SK-N-SH treated with all-trans-retinoic acid at 6 μM for 48 hours (cell line): Measurements from ENCODE around the gene ANKRD44.

Experiments
- ATAC-seq: fragments of 200-7000 bp; cut with Tn5 transposase; 3 replicates; pipeline ENCODE4 v1.9.1; 2020; ENCODE audit warnings: mild to moderate bottlenecking, moderate library complexity
- BACH2 ChIP-seq: fragments of 250-450 bp; sonication (Bioruptor Pico); IDR thresholded peaks from 2 replicates; pipeline ENCODE4 v1.9.0; 2021; ENCODE audit warnings: mild to moderate bottlenecking, borderline replicate concordance
- CSDC2 ChIP-seq: fragments of 250-450 bp; sonication (Bioruptor Pico); IDR thresholded peaks from 2 replicates; pipeline ENCODE4 v1.5.0; 2020; ENCODE audit warnings: mild to moderate bottlenecking, moderate library complexity
- ESRRG ChIP-seq: fragments of 250-450 bp; sonication (Bioruptor Pico); IDR thresholded peaks from 2 replicates; pipeline ENCODE4 v1.6.1; 2021; ENCODE audit warnings: mild to moderate bottlenecking
- GLIS3 ChIP-seq: fragments of 250-450 bp; sonication (Bioruptor Pico); IDR thresholded peaks from 2 replicates; pipeline ENCODE4 v1.5.0; 2020; ENCODE audit warnings: mild to moderate bottlenecking, moderate library complexity
- ISL1 ChIP-seq: fragments of 250-450 bp; sonication (Bioruptor Pico); IDR thresholded peaks from 2 replicates; pipeline ENCODE4 v2.1.2; 2022; ENCODE audit warnings: mild to moderate bottlenecking, moderate library complexity
- OSR1 ChIP-seq: fragments of 250-450 bp; sonication (Bioruptor Pico); IDR thresholded peaks from 2 replicates; pipeline ENCODE4 v1.8.0; 2022; ENCODE audit warnings: moderate library complexity, mild to moderate bottlenecking, inconsistent platforms
- PPARA ChIP-seq: fragments of 250-450 bp; sonication (Bioruptor Pico); IDR thresholded peaks from 2 replicates; pipeline ENCODE4 v1.5.0; 2020; ENCODE audit warnings: mild to moderate bottlenecking, borderline replicate concordance
- RARB ChIP-seq: fragments of 250-450 bp; sonication (Bioruptor Pico); IDR thresholded peaks from 2 replicates; pipeline ENCODE4 v1.8.0; 2021; ENCODE audit warnings: mild to moderate bottlenecking, moderate library complexity
- SNAI2 ChIP-seq: fragments of 250-450 bp; sonication (Bioruptor Pico); IDR thresholded peaks from 2 replicates; pipeline ENCODE4 v1.5.0; 2020; ENCODE audit warnings: mild to moderate bottlenecking, moderate library complexity
- TCF4 ChIP-seq: fragments of 250-450 bp; sonication (Bioruptor Pico); IDR thresholded peaks from 2 replicates; pipeline ENCODE4 v1.8.0; 2021; ENCODE audit warnings: mild to moderate bottlenecking, moderate library complexity, borderline replicate concordance
- TOX ChIP-seq: fragments of 250-450 bp; sonication (Bioruptor Pico); IDR thresholded peaks from 2 replicates; pipeline ENCODE4 v1.8.0; 2021; ENCODE audit warnings: mild to moderate bottlenecking, moderate library complexity, borderline replicate concordance
- ZC3H10 ChIP-seq: fragments of 250-450 bp; sonication (Bioruptor Pico); IDR thresholded peaks from 2 replicates; pipeline ENCODE4 v1.5.1; 2021; ENCODE audit warnings: mild to moderate bottlenecking, moderate library complexity
- ZFP3 ChIP-seq: fragments of 250-450 bp; sonication (Bioruptor Pico); IDR thresholded peaks from 2 replicates; pipeline ENCODE4 v1.5.0; 2020; ENCODE audit warnings: mild to moderate bottlenecking, moderate library complexity
- ZNF565 ChIP-seq: fragments of 450-650 bp; formaldehyde crosslinking; conservative IDR thresholded peaks from 2 replicates; pipeline ENCODE4 v1.5.0; 2020; ENCODE audit warnings: low read depth, mild to moderate bottlenecking, moderate library complexity
- ZNF70 ChIP-seq: fragments of 450-650 bp; formaldehyde crosslinking; IDR thresholded peaks from 2 replicates; pipeline ENCODE4 v1.5.0; 2020; ENCODE audit warnings: mild to moderate bottlenecking, moderate library complexity
- ZNF8 ChIP-seq: fragments of 450-650 bp; formaldehyde crosslinking; IDR thresholded peaks from 2 replicates; pipeline ENCODE4 v1.5.0; 2020; ENCODE audit warnings: mild to moderate bottlenecking, moderate library complexity
- TF ChIP-seq, protein P1 (sequence below): fragments of 250-450 bp; sonication (Bioruptor Pico); IDR thresholded peaks from 2 replicates; pipeline ENCODE4 v1.8.0; 2020; ENCODE audit warnings: mild to moderate bottlenecking, moderate library complexity, borderline replicate concordance
- TF ChIP-seq, protein P2 (sequence below): fragments of 250-450 bp; sonication (Bioruptor Pico); IDR thresholded peaks from 2 replicates; pipeline ENCODE4 v1.8.0; 2021; ENCODE audit warnings: low read depth, mild to moderate bottlenecking, moderate library complexity, borderline replicate concordance
- TF ChIP-seq, protein P3 (sequence below): fragments of 250-450 bp; sonication (Bioruptor Pico); IDR thresholded peaks from 2 replicates; pipeline ENCODE4 v1.5.1; 2021; ENCODE audit warnings: mild to moderate bottlenecking, moderate library complexity
- TF ChIP-seq, protein P4 (sequence below): fragments of 250-450 bp; sonication (Bioruptor Pico); IDR thresholded peaks from 2 replicates; pipeline ENCODE4 v1.5.1; 2020; ENCODE audit warnings: low read depth, mild to moderate bottlenecking, moderate library complexity

Gene ANKRD44

DNA sequence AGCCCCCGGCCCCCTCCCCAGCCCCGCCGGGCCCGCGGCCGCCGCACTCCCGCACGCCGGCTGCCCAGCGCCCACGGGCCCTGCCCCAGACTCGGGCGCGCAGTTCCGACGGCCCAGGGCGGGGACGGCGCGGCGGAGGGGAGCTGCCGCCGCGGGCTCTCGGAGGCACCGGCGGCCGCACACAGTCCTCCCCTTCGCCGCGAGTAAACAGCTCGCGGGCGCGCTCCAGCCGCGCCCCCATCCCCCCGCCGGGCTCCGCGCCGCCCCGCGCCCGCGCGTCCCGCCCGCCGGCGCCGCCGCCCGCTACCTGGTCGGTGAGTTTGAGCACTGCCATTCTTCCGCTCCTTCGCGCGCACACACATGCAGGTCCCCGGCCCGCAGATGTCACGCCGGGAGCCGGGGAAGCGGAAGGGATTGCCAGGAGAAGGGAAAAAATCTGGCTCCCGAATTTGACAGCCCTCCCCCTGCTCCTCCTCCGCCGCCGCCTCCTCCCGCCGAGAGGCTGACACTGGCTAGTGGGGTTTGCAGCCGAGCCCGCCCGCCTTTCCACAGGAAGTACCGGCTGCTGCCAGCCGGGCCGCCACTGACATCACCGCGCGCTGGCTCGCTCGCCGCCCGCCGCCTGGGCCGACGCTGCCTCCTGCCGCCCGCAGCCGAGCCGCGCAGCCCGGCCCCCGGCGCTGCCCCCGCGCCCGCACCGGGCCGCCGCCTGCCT, at the start of gene ANKRD44:
Gene ANKRD44 (minus strand): TSS at position 510 of the 715 bp plus-strand sequence. CDS start 176 bp downstream, at position 334.
- TF ChIP-seq ZFP3 (CRISPR knock-in tag) (no peak), CSDC2 (CRISPR knock-in tag) (no peak), RARB (no peak), TOX (CRISPR knock-in tag) (no peak), ZC3H10 (CRISPR knock-in tag) (no peak), SNAI2 (no peak), ZNF70 (no peak)
- TF ChIP-seq, protein P1, sequence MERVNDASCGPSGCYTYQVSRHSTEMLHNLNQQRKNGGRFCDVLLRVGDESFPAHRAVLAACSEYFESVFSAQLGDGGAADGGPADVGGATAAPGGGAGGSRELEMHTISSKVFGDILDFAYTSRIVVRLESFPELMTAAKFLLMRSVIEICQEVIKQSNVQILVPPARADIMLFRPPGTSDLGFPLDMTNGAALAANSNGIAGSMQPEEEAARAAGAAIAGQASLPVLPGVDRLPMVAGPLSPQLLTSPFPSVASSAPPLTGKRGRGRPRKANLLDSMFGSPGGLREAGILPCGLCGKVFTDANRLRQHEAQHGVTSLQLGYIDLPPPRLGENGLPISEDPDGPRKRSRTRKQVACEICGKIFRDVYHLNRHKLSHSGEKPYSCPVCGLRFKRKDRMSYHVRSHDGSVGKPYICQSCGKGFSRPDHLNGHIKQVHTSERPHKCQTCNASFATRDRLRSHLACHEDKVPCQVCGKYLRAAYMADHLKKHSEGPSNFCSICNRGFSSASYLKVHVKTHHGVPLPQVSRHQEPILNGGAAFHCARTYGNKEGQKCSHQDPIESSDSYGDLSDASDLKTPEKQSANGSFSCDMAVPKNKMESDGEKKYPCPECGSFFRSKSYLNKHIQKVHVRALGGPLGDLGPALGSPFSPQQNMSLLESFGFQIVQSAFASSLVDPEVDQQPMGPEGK (CRISPR knock-in tag) = no peak
- TF ChIP-seq, protein P2, sequence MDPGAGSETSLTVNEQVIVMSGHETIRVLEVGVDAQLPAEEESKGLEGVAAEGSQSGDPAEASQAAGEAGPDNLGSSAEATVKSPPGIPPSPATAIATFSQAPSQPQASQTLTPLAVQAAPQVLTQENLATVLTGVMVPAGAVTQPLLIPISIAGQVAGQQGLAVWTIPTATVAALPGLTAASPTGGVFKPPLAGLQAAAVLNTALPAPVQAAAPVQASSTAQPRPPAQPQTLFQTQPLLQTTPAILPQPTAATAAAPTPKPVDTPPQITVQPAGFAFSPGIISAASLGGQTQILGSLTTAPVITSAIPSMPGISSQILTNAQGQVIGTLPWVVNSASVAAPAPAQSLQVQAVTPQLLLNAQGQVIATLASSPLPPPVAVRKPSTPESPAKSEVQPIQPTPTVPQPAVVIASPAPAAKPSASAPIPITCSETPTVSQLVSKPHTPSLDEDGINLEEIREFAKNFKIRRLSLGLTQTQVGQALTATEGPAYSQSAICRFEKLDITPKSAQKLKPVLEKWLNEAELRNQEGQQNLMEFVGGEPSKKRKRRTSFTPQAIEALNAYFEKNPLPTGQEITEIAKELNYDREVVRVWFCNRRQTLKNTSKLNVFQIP (CRISPR knock-in tag) = no peak
- peak; percentile 97 for ATAC-seq

DNA sequence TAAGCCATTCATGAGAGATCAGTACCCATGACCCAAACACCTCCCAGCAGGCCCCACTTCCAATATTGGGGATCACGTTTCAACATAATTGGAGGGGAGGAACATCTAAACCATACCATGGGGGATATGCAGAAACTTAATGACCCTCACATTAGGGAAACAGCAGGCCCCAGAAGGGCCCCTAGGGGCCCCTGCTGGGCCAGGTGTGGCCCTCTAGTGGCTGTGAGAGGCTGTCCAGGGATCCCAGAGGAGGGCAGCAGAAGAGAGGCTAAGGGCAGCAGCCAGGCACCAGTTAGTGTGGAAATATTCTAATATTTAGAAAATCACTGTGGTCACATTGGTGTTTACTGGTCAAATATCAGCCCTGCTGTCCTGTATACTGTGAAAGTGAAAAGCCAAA, 49.3 kb upstream of the ANKRD44 start:
- ATAC-seq = no peak
- TF ChIP-seq GLIS3 (CRISPR knock-in tag) (no peak), PPARA (no peak), CSDC2 (CRISPR knock-in tag) (no peak), TCF4 (CRISPR knock-in tag) (no peak), ZFP3 (CRISPR knock-in tag) (no peak), ISL1 (CRISPR knock-in tag) (no peak), SNAI2 (no peak), RARB (no peak), BACH2 (CRISPR knock-in tag) (no peak), ZNF70 (no peak)
- TF ChIP-seq, protein P2 (CRISPR knock-in tag) = no peak
- TF ChIP-seq, protein P1 (CRISPR knock-in tag) = no peak
- TF ChIP-seq, protein P3, sequence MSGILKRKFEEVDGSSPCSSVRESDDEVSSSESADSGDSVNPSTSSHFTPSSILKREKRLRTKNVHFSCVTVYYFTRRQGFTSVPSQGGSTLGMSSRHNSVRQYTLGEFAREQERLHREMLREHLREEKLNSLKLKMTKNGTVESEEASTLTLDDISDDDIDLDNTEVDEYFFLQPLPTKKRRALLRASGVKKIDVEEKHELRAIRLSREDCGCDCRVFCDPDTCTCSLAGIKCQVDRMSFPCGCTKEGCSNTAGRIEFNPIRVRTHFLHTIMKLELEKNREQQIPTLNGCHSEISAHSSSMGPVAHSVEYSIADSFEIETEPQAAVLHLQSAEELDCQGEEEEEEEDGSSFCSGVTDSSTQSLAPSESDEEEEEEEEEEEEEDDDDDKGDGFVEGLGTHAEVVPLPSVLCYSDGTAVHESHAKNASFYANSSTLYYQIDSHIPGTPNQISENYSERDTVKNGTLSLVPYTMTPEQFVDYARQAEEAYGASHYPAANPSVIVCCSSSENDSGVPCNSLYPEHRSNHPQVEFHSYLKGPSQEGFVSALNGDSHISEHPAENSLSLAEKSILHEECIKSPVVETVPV (CRISPR knock-in tag) = no peak
- TF ChIP-seq, protein P4, sequence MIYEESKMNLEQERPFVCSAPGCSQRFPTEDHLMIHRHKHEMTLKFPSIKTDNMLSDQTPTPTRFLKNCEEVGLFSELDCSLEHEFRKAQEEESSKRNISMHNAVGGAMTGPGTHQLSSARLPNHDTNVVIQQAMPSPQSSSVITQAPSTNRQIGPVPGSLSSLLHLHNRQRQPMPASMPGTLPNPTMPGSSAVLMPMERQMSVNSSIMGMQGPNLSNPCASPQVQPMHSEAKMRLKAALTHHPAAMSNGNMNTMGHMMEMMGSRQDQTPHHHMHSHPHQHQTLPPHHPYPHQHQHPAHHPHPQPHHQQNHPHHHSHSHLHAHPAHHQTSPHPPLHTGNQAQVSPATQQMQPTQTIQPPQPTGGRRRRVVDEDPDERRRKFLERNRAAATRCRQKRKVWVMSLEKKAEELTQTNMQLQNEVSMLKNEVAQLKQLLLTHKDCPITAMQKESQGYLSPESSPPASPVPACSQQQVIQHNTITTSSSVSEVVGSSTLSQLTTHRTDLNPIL = no peak

DNA sequence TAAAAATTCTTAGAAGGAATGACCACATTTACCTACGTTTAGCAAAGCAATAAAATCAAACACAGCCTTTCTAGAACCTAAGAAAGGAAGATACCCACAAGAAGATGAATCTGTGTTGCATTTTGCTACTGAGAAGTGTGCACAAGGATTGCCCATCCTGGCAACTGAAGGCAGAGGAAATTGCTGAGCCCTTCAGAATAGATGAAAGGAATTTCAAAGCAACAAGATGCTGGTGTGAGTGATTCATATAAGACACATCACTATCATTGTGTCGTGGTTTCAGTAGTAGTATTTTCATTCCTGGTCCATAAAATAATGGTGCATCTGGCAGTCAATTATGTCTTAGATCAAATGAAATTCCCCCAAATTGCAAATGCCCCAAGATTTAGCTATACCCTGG, 48.4 kb upstream of the ANKRD44 start:
- no peak for TF ChIP-seq ZNF70
- no peak for TF ChIP-seq ESRRG
- TF ChIP-seq BACH2 (CRISPR knock-in tag) = no peak
- TF ChIP-seq, protein P1 (CRISPR knock-in tag) = no peak
- TF ChIP-seq ISL1 (CRISPR knock-in tag) = no peak
- TF ChIP-seq ZNF565 (CRISPR knock-in tag) = no peak
- no peak for TF ChIP-seq SNAI2
- TF ChIP-seq OSR1 (CRISPR knock-in tag) = no peak
- TF ChIP-seq ZNF8 (CRISPR knock-in tag) = no peak
- TF ChIP-seq, protein P4 = no peak
- TF ChIP-seq CSDC2 (CRISPR knock-in tag) = no peak
- TF ChIP-seq ZC3H10 (CRISPR knock-in tag) = no peak
- peak; percentile 16; the same call in 1 of the 3 replicates for ATAC-seq
